Panc1 (cell line): ENCODE measurements around the gene PRTFDC1. TPM values are rescaled to one million over a fixed set of nuclear protein-coding genes. Genes with fewer than 3 reads are reported as not detected.

ENCODE experiments used
- ATAC-seq: fragments of 200-7000 bp; cut with Tn5 transposase; 2 replicates; pipeline ENCODE4 v1.9.1; 2020; ENCODE audit warnings: mild to moderate bottlenecking, moderate library complexity
- BruUV-seq: library from RNA; stranded (reverse); fragments of 400-500 nt; replicated peaks from 2 replicates; lab custom pipeline; 2021; lab: Mats Ljungman, UMichigan
- CTCF ChIA-PET: fragments of 300-600 bp; sonication (Branson Sonifier 250); formaldehyde crosslinking; loops from one replicate; lab custom pipeline; 2022; ENCODE audit warnings: antibody characterized with exemption; lab: Charles Lee
- POLR2A ChIA-PET: fragments of 300-600 bp; sonication (Branson Sonifier 250); formaldehyde crosslinking; loops from one replicate; lab custom pipeline; 2022; ENCODE audit warnings: antibody characterized with exemption; lab: Charles Lee
- DNase-seq: peaks from one replicate; pipeline ENCODE4 v3.0.0-alpha.2; 2010; ENCODE audit warnings: low read depth, low spot score
- H3K27ac ChIP-seq: 2 replicates; pipeline ENCODE4 v1.5.1; 2011; ENCODE audit warnings: mild to moderate bottlenecking, low read length, inconsistent platforms
- H3K27me3 ChIP-seq: fragments of 200-500 bp; sonication (Bioruptor generic); 2 replicates; pipeline ENCODE4 v1.6.0; 2014; ENCODE audit warnings: low read length, inconsistent platforms; ENCODE audit not compliant: control insufficient read depth, insufficient read depth
- H3K36me3 ChIP-seq: fragments of 200-500 bp; sonication (Bioruptor generic); 2 replicates; pipeline ENCODE4 v1.5.1; 2014; ENCODE audit warnings: inconsistent platforms, mild to moderate bottlenecking, low read length, moderate library complexity; ENCODE audit not compliant: control insufficient read depth, insufficient read depth
- H3K4me1 ChIP-seq: 2 replicates; pipeline ENCODE4 v1.5.1; 2011; ENCODE audit warnings: inconsistent platforms, mild to moderate bottlenecking, low read length, moderate library complexity; ENCODE audit not compliant: control insufficient read depth, insufficient read depth
- H3K4me3 ChIP-seq, 2 experiments: 2 replicates each; pipeline ENCODE4 v1.5.1; 2011 to 2012; ENCODE audit warnings: low read depth in 2 of 2, low read length in 2 of 2, mild to moderate bottlenecking in 2 of 2, inconsistent platforms in 1 of 2, moderate library complexity in 1 of 2
- H3K9me3 ChIP-seq: fragments of 200-500 bp; sonication (Bioruptor generic); 2 replicates; pipeline ENCODE4 v1.5.1; 2014; ENCODE audit warnings: low read depth, mild to moderate bottlenecking, inconsistent platforms, low read length, moderate library complexity; ENCODE audit not compliant: control insufficient read depth, insufficient read depth
- CTCF ChIP-seq: fragments of 450-650 bp; IDR thresholded peaks from 2 replicates; pipeline ENCODE4 v1.5.1; 2017; ENCODE audit warnings: mild to moderate bottlenecking
- POLR2AphosphoS5 ChIP-seq: IDR thresholded peaks from 2 replicates; pipeline ENCODE4 v1.6.1; 2012; ENCODE audit warnings: mild to moderate bottlenecking, low read depth, low read length, moderate library complexity
- REST ChIP-seq, 2 experiments: IDR thresholded peaks; 2 replicates each; pipeline ENCODE4 v1.6.1; 2011 to 2012; ENCODE audit warnings: low read depth in 2 of 2, control low read depth in 1 of 2, low read length in 1 of 2, mild to moderate bottlenecking in 1 of 2, moderate library complexity in 1 of 2; ENCODE audit not compliant: insufficient read depth in 1 of 2
- SIN3A ChIP-seq: IDR thresholded peaks from 2 replicates; pipeline ENCODE4 v1.6.1; 2012; ENCODE audit warnings: low read depth, mild to moderate bottlenecking, low read length, moderate library complexity, borderline replicate concordance; ENCODE audit not compliant: insufficient read depth
- TCF7L2 ChIP-seq: IDR thresholded peaks from 2 replicates; pipeline ENCODE4 v1.6.1; 2011; ENCODE audit warnings: mild to moderate bottlenecking, low read depth, low read length, inconsistent platforms
- in situ Hi-C: cut with HindIII; loops from 2 replicates; pipeline ENCODE4 v1.10.0; 2016; ENCODE audit warnings: low sequenced_read_pairs, low pct_unique_long_range_greater_than_20kb
- intact Hi-C: fragments of 100-400 bp; cut with micrococcal nuclease; formaldehyde crosslinking; loops from one replicate; pipeline ENCODE4 v1.10.0; 2022; ENCODE audit not compliant: unreplicated experiment
- total RNA-seq: library from RNA; stranded (reverse); gene quantifications from one replicate; pipeline ENCODE4 v1.2.1, GENCODE V29; 2021; ENCODE audit not compliant: unreplicated experiment

Gene PRTFDC1
- total RNA-seq, 1 experiment from 2014 or later = 3.0 TPM

GRCh38 chr10:24824124-24824523, 128.3 kb downstream of the PRTFDC1 start:
- Histone ChIP-seq H3K36me3 (no peaks in the 10 kb centered on the region), H3K9me3 (no peaks in the 10 kb centered on the region), H3K27ac (no peak overlapping the region), H3K27me3 (no peaks in the 10 kb centered on the region), H3K4me1 (no peaks in the 10 kb centered on the region), H3K4me3 (no peak overlapping the region)
- DNase-seq (no peak), ATAC-seq (peak; percentile 51; the same call in 1 of the 2 replicates)
- no TSS peak for BruUV-seq
- ChIA-PET CTCF (no interaction called here), POLR2A (no interaction called here)
- intact Hi-C loops (no loop called here), in situ Hi-C loops (no loop called here)
- no peak for TF ChIP-seq CTCF

- ChIA-PET POLR2A (no interaction called here), CTCF (no interaction called here)
- TF ChIP-seq REST (IDR thresholded peaks at IDR 0.05; ENCODE audit: insufficient read depth in 1 of 2, low read depth in 2 of 2, low read length in 1 of 2) (no peak), CTCF (no peak), SIN3A (no peak), POLR2AphosphoS5 (no peak), TCF7L2 (no peak)
- intact Hi-C loops (no loop called here), in situ Hi-C loops (no loop called here)
- Histone ChIP-seq H3K4me1 (no peaks in the 10 kb centered on the region), H3K27ac (no peak overlapping the region), H3K9me3 (no peaks in the 10 kb centered on the region), H3K36me3 (no peaks in the 10 kb centered on the region), H3K27me3 (no peaks in the 10 kb centered on the region), H3K4me3 (no peak overlapping the region)
- BruUV-seq = no TSS peak
- DNase-seq (no peak), ATAC-seq (no peak)
Measured at GRCh38 chr10:24822590-24822989, 129.8 kb downstream of the PRTFDC1 start.
